Neural cell (in vitro differentiated cells): Measurements from ENCODE around the gene SAMD3.

Experiments used
- CTCF ChIP-seq: fragments of 450-650 bp; IDR thresholded peaks from 2 replicates; pipeline ENCODE4 v1.5.1; 2014; ENCODE audit warnings: antibody characterized with exemption, mild to moderate bottlenecking, moderate library complexity; ENCODE audit not compliant: poor library complexity, severe bottlenecking
- EP300 ChIP-seq: fragments of 450-650 bp; conservative IDR thresholded peaks from 2 replicates; pipeline ENCODE4 v1.6.1; 2014; ENCODE audit warnings: antibody characterized with exemption, mild to moderate bottlenecking, moderate library complexity; ENCODE audit not compliant: poor library complexity, severe bottlenecking
- EZH2 ChIP-seq: fragments of 200-600, 300-800 bp; shearing (Covaris generic), sonication (generic); IDR thresholded peaks from 2 replicates; pipeline ENCODE4 v1.6.1; 2014; ENCODE audit warnings: antibody characterized with exemption, low read length, borderline replicate concordance, mild to moderate bottlenecking; ENCODE audit not compliant: insufficient read depth, poor library complexity, severe bottlenecking
- MXI1 ChIP-seq: fragments of 450-650 bp; conservative IDR thresholded peaks from 2 replicates; pipeline ENCODE4 v1.6.1; 2014; ENCODE audit warnings: antibody characterized with exemption, mild to moderate bottlenecking; ENCODE audit not compliant: poor library complexity, severe bottlenecking
- POLR2AphosphoS5 ChIP-seq: IDR thresholded peaks from 2 replicates; pipeline ENCODE4 v1.6.1; 2012
- RAD21 ChIP-seq: fragments of 450-650 bp; conservative IDR thresholded peaks from 2 replicates; pipeline ENCODE4 v1.6.1; 2014; ENCODE audit warnings: antibody characterized with exemption, mild to moderate bottlenecking, moderate library complexity
- SMC3 ChIP-seq: fragments of 450-650 bp; conservative IDR thresholded peaks from 2 replicates; pipeline ENCODE4 v1.6.1; 2014; ENCODE audit warnings: antibody characterized with exemption, mild to moderate bottlenecking, moderate library complexity; ENCODE audit not compliant: poor library complexity
- TAF1 ChIP-seq: IDR thresholded peaks from 2 replicates; pipeline ENCODE4 v1.6.1; 2012; ENCODE audit warnings: low read depth
- TF ChIP-seq, protein P1 (sequence below): IDR thresholded peaks from 2 replicates; pipeline ENCODE4 v1.6.1; 2012; ENCODE audit warnings: borderline replicate concordance

DNA sequence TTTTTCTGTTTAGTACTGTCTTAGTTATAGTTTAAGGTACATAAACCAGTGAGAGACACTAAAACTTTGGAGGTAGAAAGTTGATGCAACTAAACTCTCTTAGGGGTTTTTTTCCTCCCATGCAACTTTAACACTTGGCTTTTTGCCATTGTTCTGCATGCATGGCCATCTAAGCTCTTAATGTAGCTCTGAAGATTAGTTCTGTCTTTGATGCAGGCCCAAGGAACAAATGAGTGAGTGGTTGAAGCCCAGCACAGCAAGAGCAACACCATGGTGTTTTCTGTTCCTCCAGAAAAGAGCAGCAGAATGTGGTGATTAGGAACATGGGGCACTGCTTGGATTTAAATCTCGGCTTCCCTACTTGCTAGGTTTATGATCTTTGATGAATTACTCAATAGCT is 115.0 kb downstream of the SAMD3 start:
- TF ChIP-seq CTCF = no peak
- TF ChIP-seq EZH2 = no peak
- no peak for TF ChIP-seq EP300
- TF ChIP-seq, protein P1, sequence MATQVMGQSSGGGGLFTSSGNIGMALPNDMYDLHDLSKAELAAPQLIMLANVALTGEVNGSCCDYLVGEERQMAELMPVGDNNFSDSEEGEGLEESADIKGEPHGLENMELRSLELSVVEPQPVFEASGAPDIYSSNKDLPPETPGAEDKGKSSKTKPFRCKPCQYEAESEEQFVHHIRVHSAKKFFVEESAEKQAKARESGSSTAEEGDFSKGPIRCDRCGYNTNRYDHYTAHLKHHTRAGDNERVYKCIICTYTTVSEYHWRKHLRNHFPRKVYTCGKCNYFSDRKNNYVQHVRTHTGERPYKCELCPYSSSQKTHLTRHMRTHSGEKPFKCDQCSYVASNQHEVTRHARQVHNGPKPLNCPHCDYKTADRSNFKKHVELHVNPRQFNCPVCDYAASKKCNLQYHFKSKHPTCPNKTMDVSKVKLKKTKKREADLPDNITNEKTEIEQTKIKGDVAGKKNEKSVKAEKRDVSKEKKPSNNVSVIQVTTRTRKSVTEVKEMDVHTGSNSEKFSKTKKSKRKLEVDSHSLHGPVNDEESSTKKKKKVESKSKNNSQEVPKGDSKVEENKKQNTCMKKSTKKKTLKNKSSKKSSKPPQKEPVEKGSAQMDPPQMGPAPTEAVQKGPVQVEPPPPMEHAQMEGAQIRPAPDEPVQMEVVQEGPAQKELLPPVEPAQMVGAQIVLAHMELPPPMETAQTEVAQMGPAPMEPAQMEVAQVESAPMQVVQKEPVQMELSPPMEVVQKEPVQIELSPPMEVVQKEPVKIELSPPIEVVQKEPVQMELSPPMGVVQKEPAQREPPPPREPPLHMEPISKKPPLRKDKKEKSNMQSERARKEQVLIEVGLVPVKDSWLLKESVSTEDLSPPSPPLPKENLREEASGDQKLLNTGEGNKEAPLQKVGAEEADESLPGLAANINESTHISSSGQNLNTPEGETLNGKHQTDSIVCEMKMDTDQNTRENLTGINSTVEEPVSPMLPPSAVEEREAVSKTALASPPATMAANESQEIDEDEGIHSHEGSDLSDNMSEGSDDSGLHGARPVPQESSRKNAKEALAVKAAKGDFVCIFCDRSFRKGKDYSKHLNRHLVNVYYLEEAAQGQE = no peak
- no peak for TF ChIP-seq POLR2AphosphoS5
- TF ChIP-seq TAF1 = no peak
- TF ChIP-seq RAD21 = no peak
- no peak for TF ChIP-seq MXI1
- TF ChIP-seq SMC3 = no peak
